Endometrial microvascular endothelial cells (primary cell): ENCODE measurements around the gene XYLT1. TPM values are rescaled to one million over a fixed set of nuclear protein-coding genes. Genes with fewer than 3 reads are reported as not detected.

Experiments used
- in situ Hi-C: cut with HindIII; loops from 2 replicates; pipeline ENCODE4 v1.10.0; 2017; ENCODE audit warnings: low sequenced_read_pairs, low pct_unique_long_range_greater_than_20kb; ENCODE audit errors: inconsistent ontology term
- total RNA-seq: library from RNA; depleted of rRNA; stranded (reverse); fragments of >200 nt; gene quantifications from one replicate; pipeline ENCODE4 v1.2.3, GENCODE V29; 2015; ENCODE audit errors: inconsistent ontology term

The XYLT1 gene
- total RNA-seq, 1 donor from 2014 or later, result 0.09 TPM

- in situ Hi-C loops, result no loop called here
Observed at GRCh38 chr16:17162560-17162959, 308.2 kb downstream of the XYLT1 start.

- in situ Hi-C loops, result no loop called here
Observed at GRCh38 chr16:17160920-17161431, 309.8 kb downstream of the XYLT1 start.

GRCh38 chr16:17160285-17160853, 310.4 kb downstream of the XYLT1 start:
- in situ Hi-C loops, result no loop called here

GRCh38 chr16:17159617-17160016, 311.1 kb downstream of the XYLT1 start:
- in situ Hi-C loops, result no loop called here

- in situ Hi-C loops, result no loop called here
Observed at GRCh38 chr16:17155936-17156335, 314.8 kb downstream of the XYLT1 start.

GRCh38 chr16:17155485-17155884, 315.3 kb downstream of the XYLT1 start:
- in situ Hi-C loops, result no loop called here

- in situ Hi-C loops, result no loop called here
Observed at GRCh38 chr16:17154981-17155380, 315.8 kb downstream of the XYLT1 start.

- in situ Hi-C loops, result no loop called here
Observed at GRCh38 chr16:17152311-17152710, 318.4 kb downstream of the XYLT1 start.

- in situ Hi-C loops, result no loop called here
Observed at GRCh38 chr16:17151335-17151734, 319.4 kb downstream of the XYLT1 start.

- in situ Hi-C loops, result no loop called here
Observed at GRCh38 chr16:17149904-17150483, 320.8 kb downstream of the XYLT1 start.

GRCh38 chr16:17147942-17148341, 322.8 kb downstream of the XYLT1 start:
- in situ Hi-C loops, result no loop called here

- in situ Hi-C loops, result no loop called here
Observed at GRCh38 chr16:17145029-17145428, 325.7 kb downstream of the XYLT1 start.

- in situ Hi-C loops, result no loop called here
Observed at GRCh38 chr16:17144431-17144830, 326.3 kb downstream of the XYLT1 start.

GRCh38 chr16:17143546-17144419, 327.0 kb downstream of the XYLT1 start:
- in situ Hi-C loops, result no loop called here

GRCh38 chr16:17138801-17139200, 332.0 kb downstream of the XYLT1 start:
- in situ Hi-C loops, result no loop called here

GRCh38 chr16:17135439-17135838, 335.3 kb downstream of the XYLT1 start:
- in situ Hi-C loops, result no loop called here

GRCh38 chr16:17134586-17134985, 336.2 kb downstream of the XYLT1 start:
- in situ Hi-C loops, result no loop called here

GRCh38 chr16:17133851-17134250, 336.9 kb downstream of the XYLT1 start:
- in situ Hi-C loops, result no loop called here

GRCh38 chr16:17131351-17131750, 339.4 kb downstream of the XYLT1 start:
- in situ Hi-C loops, result no loop called here

GRCh38 chr16:17130733-17131132, 340.0 kb downstream of the XYLT1 start:
- in situ Hi-C loops, result no loop called here
